Heart right ventricle (tissue), 16 donors: ENCODE measurements around the gene PVALB. TPM values are rescaled to one million over a fixed set of nuclear protein-coding genes. Genes with fewer than 3 reads are reported as not detected.

Source experiments
- ATAC-seq, 8 donors: fragments of 200-7000 bp; cut with Tn5 transposase; one replicate each; pipeline ENCODE4 v1.9.1; 2020; ENCODE audit warnings: mild to moderate bottlenecking in 8 of 8, moderate library complexity in 8 of 8, moderate number of reproducible peaks in 1 of 8
- DNase-seq, 2 donors: peaks; one replicate each; pipeline ENCODE4 v3.0.0-alpha.2; 2020
- H3K27ac ChIP-seq, 10 donors: fragments of 200-600 bp; sonication (generic) in 2 of 10; one replicate each; pipeline versions ENCODE4 v1.5.0 to v1.8.0; 2020 to 2022; ENCODE audit warnings: mild to moderate bottlenecking in 3 of 10
- H3K27me3 ChIP-seq, 7 donors: fragments of 200-600 bp; one replicate each; pipeline ENCODE4 v1.8.0; 2021 to 2022; ENCODE audit warnings: mild to moderate bottlenecking in 2 of 7
- H3K36me3 ChIP-seq, 9 donors: fragments of 200-600 bp; sonication (generic) in 1 of 9; one replicate each; pipeline versions ENCODE4 v1.5.0 to v1.8.0; 2020 to 2022; ENCODE audit warnings: mild to moderate bottlenecking in 2 of 9
- H3K4me1 ChIP-seq, 9 donors: fragments of 200-600 bp; sonication (generic) in 1 of 9; one replicate each; pipeline versions ENCODE4 v1.5.0 to v1.8.0; 2020 to 2022; ENCODE audit warnings: mild to moderate bottlenecking in 4 of 9
- H3K4me3 ChIP-seq, 10 donors: fragments of 200-600 bp; sonication (generic) in 2 of 10; one replicate each; pipeline versions ENCODE4 v1.5.0 to v1.8.0; 2020 to 2022; ENCODE audit warnings: mild to moderate bottlenecking in 7 of 10, moderate library complexity in 2 of 10
- H3K9me3 ChIP-seq, 11 donors: fragments of 200-600 bp in 10 of 11; sonication (generic) in 2 of 11; one replicate each; pipeline versions ENCODE4 v1.5.0 to v1.8.0; 2013 to 2022; ENCODE audit warnings: mild to moderate bottlenecking in 2 of 11, control low read depth in 1 of 11, moderate library complexity in 1 of 11
- CTCF ChIP-seq, 9 donors: fragments of 200-600 bp; sonication (generic) in 2 of 9; IDR thresholded peaks; one replicate each; pipeline versions ENCODE4 v1.5.0 to v1.8.0; 2021 to 2022; ENCODE audit warnings: antibody characterized with exemption in 9 of 9, mild to moderate bottlenecking in 5 of 9, moderate library complexity in 1 of 9
- WGBS, 2 donors: extraction: QIAGEN DNeasy Blood & Tissue Kit; methylation state at CpG; one replicate each; pipeline ENCODE4 v1.1.7; 2013; ENCODE audit warnings: inconsistent platforms in 1 of 2; 5-methylcytosine and 5-hydroxymethylcytosine counted together
- intact Hi-C, 10 donors: fragments of 100-400 bp; cut with DNase I; formaldehyde crosslinking; loops; one replicate each; pipeline versions ENCODE4 v1.11.1 to v1.14.2; 2022
- polyA plus RNA-seq, 2 donors: library from polyadenylated mRNA; stranded (reverse); fragments of 200-250 nt; gene quantifications; one replicate each; pipeline ENCODE4 v1.2.3, GENCODE V29; 2013
- total RNA-seq, 10 donors: library from RNA; stranded (reverse); fragmentation: NEBNext Ultra II Directional in 3 of 10; extraction: Animal tissue kit (Norgen Biotek cat#: 25700) in 3 of 10; gene quantifications; one replicate each; pipeline versions ENCODE4 v1.2.1 to v1.2.4, GENCODE V29; 2021 to 2023
- donor health status: Arrhythmogenic right ventricular cardiomyopathy.
- donor health status: ischemic (EF 13 %, LVEDD 7.1; RV severe dilation, severe dysfunction).
- donor health status: healthy with polysubstance abuse.
- donor health status: DM: no; HTN: yes; CAD: no.
- donor health status: DM: no; HTN: no; CAD: no.
- donor health status: ischemic (EF 25% LVEDD 6.9; RV normal size, moderate dysfunction).
- donor health status: ischemic (EF 25% LVEDD 5.7; RV mildly dilated, moderate dysfunction).
- donor health status: healthy.
- donor health status: DM: yes; HTN: yes; CAD: no.
- donor health status: Ischemic cardiomyopathy.
- donor health status: ischemic (EF 35%, LVEDD 5.7; RV mildly dilated, moderate dysfunction).
- donor health status: nonischemic (EF 11% LVEDD 7.7; RV severe dilation, severe dysfunction).
- donor health status: DM: yes; HTN: yes; CAD: no.
- donor health status: PGD.
- donor health status: ischemic (EF 29% LVEDD 5.4; RV normal size, mild dysfunction).
- donor health status: nonischemic (EF 23%, LVEDD 6.1; RV moderate dilation, normal function).

PVALB gene
- total and polyA plus RNA-seq, 12 donors, result not detected

- no peak overlapping the region for H3K27ac ChIP-seq
- no peak for TF ChIP-seq CTCF (IDR thresholded peaks at IDR 0.05)
- no peaks in the 10 kb centered on the region for H3K4me1 ChIP-seq
- H3K9me3 ChIP-seq, result no peaks in the 10 kb centered on the region
- H3K27me3 ChIP-seq, result peaks cover 0 to 49% (median 26%) of the 10 kb centered on the region in 7 donors
- 60% methylated on average over 12 of the region's 12 CpGs for WGBS, 2 donors
- no peaks in the 10 kb centered on the region for H3K36me3 ChIP-seq
- no peak overlapping the region for H3K4me3 ChIP-seq
- intact Hi-C loops, result no loop called here
- ATAC-seq, result no peak
- no peak for DNase-seq
These were observed 18.7 kb downstream of the PVALB start for GRCh38 chr22:36797911-36798673.

- ATAC-seq (no peak), DNase-seq (no peak)
- H3K27ac ChIP-seq, result no peak overlapping the region
- no peaks in the 10 kb centered on the region for H3K9me3 ChIP-seq
- intact Hi-C loops, result no loop called here
- 59 to 62% methylated on average over 9 of the region's 9 CpGs for whole genome bisulfite sequencing, 2 donors
- H3K36me3 ChIP-seq, result no peaks in the 10 kb centered on the region
- peaks cover 0 to 49% (median 31%) of the 10 kb centered on the region in 7 donors for H3K27me3 ChIP-seq
- no peaks in the 10 kb centered on the region for H3K4me1 ChIP-seq
- TF ChIP-seq CTCF (IDR thresholded peaks at IDR 0.05), result no peak
- H3K4me3 ChIP-seq, result no peak overlapping the region
These were observed 19.5 kb downstream of the PVALB start for GRCh38 chr22:36797374-36797773.

- ATAC-seq (no peak), DNase-seq (no peak)
- no peak overlapping the region for H3K4me3 ChIP-seq
- H3K36me3 ChIP-seq, result no peaks in the 10 kb centered on the region
- H3K4me1 ChIP-seq, result no peaks in the 10 kb centered on the region
- 63 to 64% methylated on average over 7 of the region's 7 CpGs for WGBS, 2 donors
- intact Hi-C loops, result no loop called here
- H3K9me3 ChIP-seq, result no peaks in the 10 kb centered on the region
- peaks cover 0 to 50% (median 37%) of the 10 kb centered on the region in 7 donors for H3K27me3 ChIP-seq
- no peak for TF ChIP-seq CTCF (IDR thresholded peaks at IDR 0.05)
- no peak overlapping the region for H3K27ac ChIP-seq
These were observed 20.2 kb downstream of the PVALB start for GRCh38 chr22:36796552-36797175.

- DNase-seq (no peak), ATAC-seq (no peak)
- Histone ChIP-seq H3K27me3 (peaks cover 0 to 49% (median 38%) of the 10 kb centered on the region in 7 donors), H3K4me3 (no peak overlapping the region), H3K4me1 (no peaks in the 10 kb centered on the region), H3K9me3 (no peaks in the 10 kb centered on the region), H3K36me3 (no peaks in the 10 kb centered on the region), H3K27ac (no peak overlapping the region)
- no peak for TF ChIP-seq CTCF (IDR thresholded peaks at IDR 0.05)
- intact Hi-C loops, result no loop called here
- WGBS, 2 donors, result 81 to 87% methylated on average over 7 of the region's 7 CpGs
These were observed 21.2 kb downstream of the PVALB start for GRCh38 chr22:36795633-36796032.
